IgD-negative memory B cell (primary cell): ENCODE data around the gene KIRREL3. TPM values are rescaled to one million over a fixed set of nuclear protein-coding genes. Genes with fewer than 3 reads are reported as not detected.

Source experiments
- H3K27ac Mint-ChIP-seq, 3 donors: one replicate each; pipeline ENCODE4 v1.8.0; 2020 to 2022; ENCODE audit warnings: mild to moderate bottlenecking in 3 of 3, mixed read lengths in 3 of 3, moderate library complexity in 1 of 3
- H3K27me3 Mint-ChIP-seq: one replicate; pipeline ENCODE4 v1.8.0; 2021; ENCODE audit warnings: mixed read lengths
- H3K36me3 Mint-ChIP-seq: one replicate; pipeline ENCODE4 v1.8.0; 2020; ENCODE audit warnings: mild to moderate bottlenecking, mixed read lengths
- H3K4me1 Mint-ChIP-seq, 3 donors: one replicate each; pipeline ENCODE4 v1.8.0; 2020 to 2022; ENCODE audit warnings: mixed read lengths in 3 of 3, mild to moderate bottlenecking in 1 of 3
- H3K4me3 Mint-ChIP-seq, 4 donors: one replicate each; pipeline ENCODE4 v1.8.0; 2020 to 2022; ENCODE audit warnings: mild to moderate bottlenecking in 4 of 4, mixed read lengths in 4 of 4, moderate library complexity in 3 of 4
- H3K9me3 Mint-ChIP-seq, 3 donors: one replicate each; pipeline ENCODE4 v1.8.0; 2020 to 2021; ENCODE audit warnings: mixed read lengths in 3 of 3, mild to moderate bottlenecking in 1 of 3
- polyA plus RNA-seq: library from polyadenylated mRNA; unstranded; fragments of 300-500 nt; fragmentation: Illumina TruSeq; gene quantifications from one replicate; pipeline ENCODE4 v1.2.3, GENCODE V29; 2021

Gene KIRREL3
- polyA plus RNA-seq, 1 donor from 2014 or later, result not detected

DNA sequence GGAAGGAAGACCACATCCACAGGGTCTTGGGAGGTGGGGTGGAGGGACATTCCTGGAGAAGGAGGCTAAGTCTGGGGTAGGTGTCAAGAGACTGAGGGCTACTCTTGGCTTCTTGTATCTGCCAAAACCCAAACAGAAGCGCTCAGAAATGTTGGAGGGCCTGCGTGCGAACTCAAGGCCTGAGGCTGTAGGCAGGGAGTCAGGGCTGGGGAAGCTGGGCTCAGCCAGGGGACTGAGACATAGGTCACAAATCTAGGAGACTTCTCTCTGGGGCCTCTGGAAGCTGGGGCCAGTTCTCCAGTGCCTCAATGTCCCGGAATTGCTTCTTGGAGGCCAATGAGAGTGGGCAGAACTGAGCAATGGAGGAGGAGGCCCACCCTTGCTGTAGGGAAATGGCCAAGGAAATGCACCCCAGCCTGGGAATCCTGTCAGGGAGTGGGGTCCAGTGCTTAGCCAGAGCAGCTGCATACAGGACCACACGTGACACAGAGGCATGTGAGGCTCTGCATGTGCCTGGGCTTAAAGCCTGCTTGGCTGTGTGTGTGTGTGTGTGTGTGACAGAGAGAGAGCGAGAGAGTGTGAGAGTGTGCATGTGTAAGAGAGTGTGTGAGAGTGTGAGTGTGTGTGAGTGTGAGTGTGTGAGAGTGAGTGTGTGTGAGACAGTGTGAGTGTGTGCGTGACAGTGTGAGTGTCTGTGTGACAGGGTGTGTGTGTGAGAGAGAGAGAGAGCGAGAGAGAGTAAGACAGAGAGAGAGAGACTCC is 503.8 kb downstream of the KIRREL3 start:
- H3K27ac Mint-ChIP-seq, result no peak overlapping the region
- no peaks in the 10 kb centered on the region for H3K36me3 Mint-ChIP-seq
- H3K9me3 Mint-ChIP-seq, result no peaks in the 10 kb centered on the region
- peaks cover 11% of the 10 kb centered on the region for H3K27me3 Mint-ChIP-seq
- peaks cover 0 to 2% (median 2%) of the 10 kb centered on the region in 3 donors for H3K4me1 Mint-ChIP-seq
- H3K4me3 Mint-ChIP-seq, result no peak overlapping the region

DNA sequence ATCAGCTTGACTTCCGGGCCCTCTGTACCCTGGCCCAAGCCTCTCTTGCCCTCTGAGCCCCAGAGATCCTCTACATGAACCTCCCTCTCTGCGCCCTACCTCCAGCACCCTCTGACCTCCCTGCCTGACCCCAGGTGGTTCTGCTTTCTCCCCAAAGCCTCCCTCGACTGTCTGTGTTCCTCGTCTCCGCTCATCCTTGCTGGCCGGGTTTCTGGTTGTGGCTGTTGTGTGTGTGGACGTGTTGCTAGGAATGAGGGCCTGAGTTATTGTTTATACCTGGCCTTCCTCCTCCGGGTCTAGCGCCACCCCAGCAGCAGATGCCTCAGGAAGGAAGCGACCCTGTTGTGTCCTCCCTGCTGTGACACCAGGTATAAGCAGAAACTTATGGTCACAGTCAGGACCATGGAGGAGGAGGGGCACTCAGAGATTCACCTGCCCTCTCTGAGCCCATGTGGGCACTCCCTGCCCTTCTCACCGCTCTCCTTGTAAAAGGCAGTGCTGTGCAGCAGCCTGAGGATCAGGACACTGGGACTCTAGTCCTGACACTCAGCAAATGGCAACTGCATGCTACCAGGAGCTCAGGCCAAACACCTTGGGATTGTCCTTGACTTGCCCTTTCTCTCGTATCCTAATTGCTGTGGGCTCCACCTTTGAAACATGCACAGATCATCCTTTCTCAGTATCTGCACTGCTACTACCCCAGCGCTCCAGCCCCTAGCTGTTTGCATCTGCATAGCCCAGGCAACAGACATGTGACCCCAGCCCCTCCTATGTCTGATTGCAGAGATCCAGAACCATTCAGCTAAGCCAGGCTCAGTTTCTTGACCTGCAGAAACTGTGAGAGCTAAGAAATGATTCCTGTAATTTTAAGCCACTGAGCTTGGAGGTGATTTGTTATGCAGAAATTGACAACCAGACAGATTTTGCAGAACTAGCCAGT is 505.0 kb downstream of the KIRREL3 start:
- Mint-ChIP-seq H3K27ac (no peak overlapping the region), H3K27me3 (peaks cover 7% of the 10 kb centered on the region), H3K36me3 (no peaks in the 10 kb centered on the region), H3K4me1 (peaks cover 0 to 2% (median 2%) of the 10 kb centered on the region in 3 donors), H3K9me3 (no peaks in the 10 kb centered on the region), H3K4me3 (no peak overlapping the region)

DNA sequence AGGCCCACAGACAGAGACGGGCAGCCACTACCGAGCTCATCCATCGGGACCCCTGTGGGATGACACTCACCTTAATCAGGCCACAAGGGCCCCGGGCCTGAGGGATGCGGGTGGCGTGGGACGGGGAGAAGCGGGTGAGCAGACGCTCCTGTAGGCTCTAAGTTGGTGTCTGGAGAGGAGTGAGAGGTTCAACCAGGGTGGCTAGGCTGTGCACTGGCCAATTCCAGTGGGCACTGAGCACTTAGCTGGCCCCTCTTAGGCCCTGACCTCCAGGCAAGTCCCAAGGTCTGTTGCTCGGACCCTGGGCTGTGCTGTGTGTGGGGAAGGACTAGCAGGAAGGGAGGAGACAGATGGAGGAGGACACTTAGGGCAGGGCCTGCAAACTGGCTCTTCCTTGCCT is 505.7 kb downstream of the KIRREL3 start:
- Mint-ChIP-seq H3K36me3 (no peaks in the 10 kb centered on the region), H3K4me3 (no peak overlapping the region), H3K27me3 (peaks cover 5% of the 10 kb centered on the region), H3K4me1 (peaks cover 0 to 2% (median 2%) of the 10 kb centered on the region in 3 donors), H3K9me3 (no peaks in the 10 kb centered on the region), H3K27ac (no peak overlapping the region)

DNA sequence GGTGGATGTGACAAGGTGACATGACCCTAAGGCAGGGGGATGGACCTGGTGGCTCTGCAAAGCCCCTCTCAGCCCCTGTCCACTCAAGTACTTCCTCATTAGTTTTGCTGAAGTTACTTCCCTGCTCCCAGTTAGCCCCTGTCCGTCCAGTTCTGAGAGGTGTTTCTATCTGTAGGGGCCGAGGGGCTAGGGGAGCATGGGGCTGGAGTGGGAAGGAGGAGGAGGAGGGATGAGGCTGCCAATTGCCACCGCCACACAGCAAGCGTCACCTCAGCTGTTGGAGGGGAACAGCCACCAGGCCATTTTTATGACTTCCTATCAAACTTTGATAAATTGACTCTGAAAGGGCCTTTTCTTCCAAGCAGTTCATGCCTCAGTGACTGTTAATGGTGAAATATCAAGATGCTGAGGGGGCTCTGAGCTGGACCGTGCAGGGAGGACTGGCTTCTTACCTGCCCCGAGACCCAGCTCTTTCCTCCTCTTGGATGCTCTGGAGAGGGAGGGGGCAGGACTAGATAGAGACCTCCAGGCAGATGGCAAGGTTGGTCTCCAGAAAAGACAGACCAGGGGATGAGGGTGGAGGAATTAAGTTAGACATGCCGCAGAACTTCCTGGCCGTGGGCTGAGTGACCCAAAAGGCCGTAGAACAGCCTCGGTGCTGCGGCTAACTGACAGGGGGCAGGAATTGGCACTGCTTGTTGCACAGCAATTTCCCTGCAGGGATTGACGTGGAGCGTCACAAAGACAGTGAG is 508.1 kb downstream of the KIRREL3 start:
- H3K4me3 Mint-ChIP-seq, result no peak overlapping the region
- no peaks in the 10 kb centered on the region for H3K4me1 Mint-ChIP-seq
- no peaks in the 10 kb centered on the region for H3K36me3 Mint-ChIP-seq
- H3K27ac Mint-ChIP-seq, result no peak overlapping the region
- no peaks in the 10 kb centered on the region for H3K9me3 Mint-ChIP-seq
- H3K27me3 Mint-ChIP-seq, result peaks cover 3% of the 10 kb centered on the region

DNA sequence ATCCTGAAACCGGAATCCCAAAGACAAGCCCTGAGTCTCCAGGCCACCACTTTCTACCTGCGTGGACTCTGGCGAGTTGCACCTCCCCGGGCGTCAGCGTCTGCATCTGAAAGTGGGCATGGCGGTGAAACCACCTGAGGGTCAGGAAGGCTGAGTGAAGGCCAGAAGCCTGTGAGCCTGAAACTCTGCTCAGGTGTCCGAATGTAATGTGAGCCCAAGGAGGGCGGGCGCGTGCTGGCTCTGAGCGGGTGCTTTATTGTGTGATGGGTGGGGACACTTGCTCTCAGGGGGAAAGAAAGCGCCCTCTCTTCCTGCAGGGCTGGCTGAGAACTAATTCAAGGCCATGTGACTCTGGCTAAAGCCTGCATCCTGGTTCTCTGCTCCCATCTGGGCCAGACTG is 509.5 kb downstream of the KIRREL3 start:
- Mint-ChIP-seq H3K36me3 (no peaks in the 10 kb centered on the region), H3K4me1 (peaks cover 0 to 4% (median 0%) of the 10 kb centered on the region in 3 donors), H3K9me3 (no peaks in the 10 kb centered on the region), H3K4me3 (no peak overlapping the region), H3K27me3 (no peaks in the 10 kb centered on the region), H3K27ac (no peak overlapping the region)

DNA sequence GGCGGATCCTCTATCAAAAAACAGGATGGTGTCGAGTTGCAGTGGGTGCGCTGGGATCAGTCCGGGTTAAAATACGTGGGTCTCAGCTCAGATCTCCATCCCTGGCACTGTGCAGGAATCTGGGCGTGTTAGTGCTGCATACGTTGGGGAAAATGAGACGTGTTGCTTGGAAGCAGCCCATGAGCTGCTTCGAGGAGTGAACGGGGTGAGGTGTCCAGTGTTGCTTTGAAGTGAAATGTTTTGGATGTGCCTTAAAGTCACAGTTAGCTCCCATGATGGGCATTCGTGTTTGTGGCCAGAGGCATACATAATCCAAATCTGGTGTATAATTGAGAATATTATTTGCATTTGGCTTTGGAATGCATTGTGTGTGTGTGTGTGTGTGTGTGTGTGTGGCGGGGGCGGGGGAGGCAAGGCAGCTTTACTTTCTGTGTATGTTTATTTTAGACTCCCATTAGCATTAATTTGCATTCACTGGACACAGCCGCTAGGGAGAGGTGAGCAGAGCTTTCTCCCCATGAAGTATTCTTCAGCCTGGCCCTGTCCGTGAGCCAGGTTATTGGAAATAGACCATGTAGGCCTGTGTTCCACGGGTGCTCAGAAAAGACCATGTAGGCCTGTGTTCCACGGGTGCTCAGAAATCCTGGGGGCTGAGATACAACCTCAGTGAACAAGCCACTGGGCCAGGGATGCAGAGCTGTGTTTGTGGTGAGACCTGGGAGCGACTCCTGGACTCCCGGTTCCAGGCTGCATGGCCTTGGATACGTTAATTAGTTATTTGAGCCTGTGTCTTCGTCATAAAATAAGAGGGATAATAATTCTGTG is 510.5 kb downstream of the KIRREL3 start:
- Mint-ChIP-seq H3K4me1 (peaks cover 1 to 10% (median 5%) of the 10 kb centered on the region in 3 donors), H3K27me3 (no peaks in the 10 kb centered on the region), H3K27ac (peak overlapping the region in 1 of 3 donors; percentile 28), H3K4me3 (no peak overlapping the region), H3K36me3 (no peaks in the 10 kb centered on the region), H3K9me3 (no peaks in the 10 kb centered on the region)

DNA sequence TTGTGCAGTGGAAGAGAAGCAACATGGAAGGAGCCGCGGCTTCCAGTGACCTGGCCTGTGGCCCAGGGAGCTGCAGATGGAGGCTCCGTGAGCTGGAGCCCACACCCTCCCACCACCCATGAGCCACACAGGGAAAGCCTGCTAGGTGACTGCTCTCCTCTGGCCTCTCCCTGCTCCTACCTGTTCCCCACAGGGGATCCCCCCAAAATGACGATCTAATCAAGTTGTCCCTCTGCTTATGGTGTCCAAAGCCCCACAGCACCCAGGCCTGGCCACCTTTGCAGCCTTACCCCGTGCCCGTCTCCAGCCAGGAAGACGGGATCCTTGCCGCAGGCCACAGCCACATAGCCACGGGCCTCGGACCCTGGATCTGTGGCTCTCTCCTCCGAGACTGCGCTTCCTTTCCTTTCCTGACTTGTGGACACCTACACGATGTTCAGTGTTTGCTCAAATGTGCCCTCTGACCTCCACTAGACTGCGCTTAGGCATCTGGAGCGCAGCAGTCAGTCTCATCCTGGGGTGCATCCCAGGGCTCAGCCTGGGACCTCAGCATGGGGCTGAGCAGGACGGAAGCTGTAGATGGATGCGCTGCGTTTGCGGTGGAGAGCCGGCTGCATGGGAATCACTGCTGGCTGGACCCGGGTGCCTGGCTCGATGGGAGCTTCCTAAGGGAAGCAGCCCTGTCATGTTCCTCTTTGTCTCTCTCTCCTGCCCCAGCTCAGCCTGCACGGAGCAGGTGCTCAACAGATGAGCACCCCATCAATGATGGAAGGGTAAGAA is 511.8 kb downstream of the KIRREL3 start:
- no peak overlapping the region for H3K27ac Mint-ChIP-seq
- no peaks in the 10 kb centered on the region for H3K27me3 Mint-ChIP-seq
- H3K4me1 Mint-ChIP-seq, result peaks cover 3 to 11% (median 7%) of the 10 kb centered on the region in 3 donors
- H3K36me3 Mint-ChIP-seq, result no peaks in the 10 kb centered on the region
- no peak overlapping the region for H3K4me3 Mint-ChIP-seq
- no peaks in the 10 kb centered on the region for H3K9me3 Mint-ChIP-seq

DNA sequence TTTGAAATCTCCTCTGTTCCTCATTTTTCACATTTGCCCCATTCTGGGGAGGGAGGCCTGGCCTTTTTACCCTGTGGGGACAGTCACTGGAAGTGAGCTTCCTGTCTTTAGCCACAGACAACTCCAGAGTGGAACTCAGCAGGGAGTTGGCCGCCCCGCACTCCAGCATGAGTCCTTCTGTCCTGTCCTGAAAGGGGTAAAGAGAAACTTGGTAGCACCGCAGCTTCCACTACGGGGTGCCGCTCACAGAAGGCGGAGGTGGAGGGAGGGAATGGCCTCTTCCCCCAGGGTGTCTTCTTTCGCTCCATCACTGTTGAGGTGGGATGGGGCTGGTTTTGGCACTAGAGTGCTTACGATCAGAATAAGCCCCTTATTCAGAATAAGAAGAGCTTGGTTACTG is 512.9 kb downstream of the KIRREL3 start:
- Mint-ChIP-seq H3K9me3 (no peaks in the 10 kb centered on the region), H3K4me3 (no peak overlapping the region), H3K36me3 (no peaks in the 10 kb centered on the region), H3K27ac (no peak overlapping the region), H3K4me1 (peaks cover 3 to 11% (median 7%) of the 10 kb centered on the region in 3 donors), H3K27me3 (no peaks in the 10 kb centered on the region)

DNA sequence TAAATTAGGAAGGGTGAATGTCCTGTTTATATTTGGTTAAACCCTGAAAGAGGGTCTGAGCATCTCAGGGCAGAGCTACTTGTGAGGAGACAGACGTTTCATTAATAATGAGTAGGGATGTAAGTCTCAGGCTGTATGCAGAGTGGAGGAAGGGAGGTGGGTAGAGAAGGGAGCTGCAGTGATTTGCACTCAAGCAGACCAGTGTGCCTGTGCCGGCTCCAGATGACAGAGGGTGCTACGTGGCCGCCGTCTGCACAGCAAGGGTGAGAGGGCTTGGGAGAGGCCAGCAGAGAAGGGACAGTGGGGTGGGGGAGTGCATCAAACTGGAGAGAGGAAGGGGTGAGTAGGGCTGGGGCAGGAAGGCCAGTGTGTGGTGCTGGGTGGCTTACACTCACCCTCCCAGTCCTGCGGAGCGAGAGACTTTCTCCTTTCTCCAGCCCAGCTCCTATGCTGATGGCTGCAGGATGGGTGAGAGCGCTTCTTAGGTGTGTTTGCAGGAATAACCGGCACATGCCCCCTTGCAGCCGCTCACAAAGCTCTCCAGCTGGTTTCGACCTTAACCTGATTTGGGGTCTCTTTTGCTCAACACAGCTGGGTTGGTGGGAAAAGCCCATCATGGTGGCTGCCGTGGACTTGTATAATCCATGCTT is 514.5 kb downstream of the KIRREL3 start:
- Mint-ChIP-seq H3K4me1 (peaks cover 3 to 11% (median 7%) of the 10 kb centered on the region in 3 donors), H3K27ac (no peak overlapping the region), H3K4me3 (no peak overlapping the region), H3K27me3 (no peaks in the 10 kb centered on the region), H3K9me3 (no peaks in the 10 kb centered on the region), H3K36me3 (no peaks in the 10 kb centered on the region)

DNA sequence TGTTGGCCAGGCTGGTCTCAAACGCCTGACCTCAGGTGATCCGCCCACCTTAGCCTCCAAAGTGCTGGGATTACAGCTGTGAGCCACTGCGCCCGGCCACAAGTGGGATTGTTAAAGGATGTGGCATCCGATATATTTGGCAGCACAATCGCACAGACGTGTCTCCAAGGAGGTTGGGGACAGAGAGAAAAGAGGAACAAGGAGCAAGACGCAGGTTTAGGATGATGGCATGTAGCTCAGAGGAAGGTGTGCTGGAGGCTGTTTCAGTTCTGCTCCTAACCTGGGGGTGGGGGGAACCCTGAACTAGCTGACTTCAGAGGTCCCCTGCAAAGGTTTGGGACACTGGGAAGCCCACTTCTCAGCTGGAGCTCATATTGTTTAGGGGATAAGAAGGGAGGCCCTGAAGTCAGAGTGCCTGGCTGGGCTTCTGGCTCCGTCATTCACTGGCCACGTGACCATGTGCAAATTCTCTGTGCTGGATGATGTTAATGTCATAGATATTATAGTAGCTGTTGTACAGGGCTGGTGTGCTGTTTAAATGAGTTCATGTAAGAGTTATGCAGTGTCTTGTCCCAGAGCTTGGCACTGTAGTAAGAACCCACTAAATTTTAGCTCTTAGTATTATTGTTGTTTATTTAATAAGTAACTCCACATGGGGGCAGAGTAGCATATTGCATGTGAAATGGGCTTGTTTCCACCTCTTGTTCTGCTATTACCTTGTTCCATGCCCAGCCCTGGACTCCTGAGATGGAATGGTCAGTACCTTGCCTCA is 515.4 kb downstream of the KIRREL3 start:
- Mint-ChIP-seq H3K27ac (peak overlapping the region in 1 of 3 donors; percentile 33), H3K4me3 (peak overlapping the region in 2 of 4 donors; percentile 34 to 75), H3K9me3 (no peaks in the 10 kb centered on the region), H3K36me3 (no peaks in the 10 kb centered on the region), H3K27me3 (no peaks in the 10 kb centered on the region), H3K4me1 (peaks cover 4 to 13% (median 11%) of the 10 kb centered on the region in 3 donors)

DNA sequence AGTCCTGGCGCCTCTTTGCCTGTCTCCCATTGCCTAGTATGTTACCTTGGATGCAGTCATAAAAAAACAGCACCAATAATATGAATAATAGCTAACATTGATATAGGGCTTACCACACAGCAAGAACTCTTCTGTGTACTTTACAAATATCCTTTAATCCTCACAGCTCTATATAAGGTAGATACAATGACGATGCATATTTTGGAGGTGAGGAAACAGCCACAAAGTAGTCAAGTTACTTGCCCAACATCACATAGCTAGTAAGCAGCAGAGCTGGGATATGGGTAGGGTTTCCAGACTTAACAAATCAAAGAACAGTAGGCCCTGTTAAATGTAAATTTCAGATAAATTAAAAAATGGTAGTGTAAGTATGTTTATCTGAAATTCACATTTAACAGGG is 516.3 kb downstream of the KIRREL3 start:
- H3K4me3 Mint-ChIP-seq, result no peak overlapping the region
- peaks cover 1% of the 10 kb centered on the region for H3K27me3 Mint-ChIP-seq
- no peaks in the 10 kb centered on the region for H3K36me3 Mint-ChIP-seq
- no peaks in the 10 kb centered on the region for H3K9me3 Mint-ChIP-seq
- peaks cover 6 to 13% (median 11%) of the 10 kb centered on the region in 3 donors for H3K4me1 Mint-ChIP-seq
- H3K27ac Mint-ChIP-seq, result no peak overlapping the region

DNA sequence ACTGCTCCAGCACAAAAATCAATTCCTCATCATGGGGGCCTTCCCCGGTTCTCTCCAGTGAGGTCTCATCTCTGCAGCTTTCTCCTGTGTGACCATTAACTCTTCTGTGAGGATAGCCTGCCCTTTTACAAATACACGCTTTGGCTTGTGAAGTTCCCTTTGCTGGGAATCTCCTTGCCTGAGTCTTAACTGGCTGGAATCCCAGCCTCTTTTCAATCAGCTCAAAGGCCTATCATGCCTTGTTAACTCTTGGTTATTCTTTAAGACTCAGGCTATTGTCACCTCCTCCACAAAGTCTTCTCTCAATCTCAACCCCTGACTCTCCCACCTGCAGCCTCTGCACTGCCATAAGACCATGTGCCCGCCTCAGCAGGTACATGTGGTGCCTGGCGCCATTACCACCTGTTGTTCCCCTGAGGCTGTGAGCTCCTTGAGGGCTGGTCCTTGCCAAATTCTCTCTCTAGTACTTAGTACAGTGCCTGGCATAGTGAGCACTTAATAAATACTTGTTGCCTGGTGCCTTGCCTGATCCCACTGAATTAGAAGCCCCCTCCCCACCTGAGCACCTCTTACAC is 516.9 kb downstream of the KIRREL3 start:
- H3K4me3 Mint-ChIP-seq, result no peak overlapping the region
- H3K4me1 Mint-ChIP-seq, result peaks cover 6 to 13% (median 11%) of the 10 kb centered on the region in 3 donors
- H3K9me3 Mint-ChIP-seq, result no peaks in the 10 kb centered on the region
- peaks cover 1% of the 10 kb centered on the region for H3K27me3 Mint-ChIP-seq
- no peak overlapping the region for H3K27ac Mint-ChIP-seq
- H3K36me3 Mint-ChIP-seq, result no peaks in the 10 kb centered on the region
